HG03469 (cell line): ENCODE measurements around the gene CHRNB2.

Experiments
- ATAC-seq: cut with Tn5 transposase; IDR thresholded peaks from one replicate; pipeline ENCODE4 v1.9.1; 2021; ENCODE audit warnings: mild to moderate bottlenecking, moderate library complexity, moderate number of reproducible peaks; ENCODE audit not compliant: unreplicated experiment

The CHRNB2 gene

GRCh38 chr1:154577346-154578057, 9.9 kb downstream of the CHRNB2 start:
- no peak for ATAC-seq

GRCh38 chr1:154578058-154578418, 10.5 kb downstream of the CHRNB2 start:
- ATAC-seq: no peak

- no peak for ATAC-seq
These were observed 11.8 kb downstream of the CHRNB2 start for GRCh38 chr1:154579374-154579773.

DNA sequence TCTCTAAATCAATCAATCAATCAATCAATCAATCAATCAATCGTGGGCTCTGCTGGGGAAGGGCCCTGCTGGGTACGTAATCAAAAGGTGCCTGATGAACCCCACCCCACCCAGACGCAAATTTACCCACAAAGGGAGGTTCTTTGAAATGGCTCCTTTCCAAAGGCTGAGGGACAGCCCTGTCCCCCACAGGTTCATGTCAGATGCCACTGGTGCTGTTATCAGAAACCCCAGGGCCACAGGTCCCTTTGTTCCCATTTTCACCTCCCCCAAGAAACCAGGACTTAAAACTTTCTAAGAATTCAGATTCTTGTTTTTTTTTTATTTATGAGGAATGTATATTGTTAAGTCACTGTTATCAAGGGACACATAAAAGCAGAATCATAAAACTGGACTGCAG, 14.2 kb downstream of the CHRNB2 start:
- ATAC-seq: no peak

DNA sequence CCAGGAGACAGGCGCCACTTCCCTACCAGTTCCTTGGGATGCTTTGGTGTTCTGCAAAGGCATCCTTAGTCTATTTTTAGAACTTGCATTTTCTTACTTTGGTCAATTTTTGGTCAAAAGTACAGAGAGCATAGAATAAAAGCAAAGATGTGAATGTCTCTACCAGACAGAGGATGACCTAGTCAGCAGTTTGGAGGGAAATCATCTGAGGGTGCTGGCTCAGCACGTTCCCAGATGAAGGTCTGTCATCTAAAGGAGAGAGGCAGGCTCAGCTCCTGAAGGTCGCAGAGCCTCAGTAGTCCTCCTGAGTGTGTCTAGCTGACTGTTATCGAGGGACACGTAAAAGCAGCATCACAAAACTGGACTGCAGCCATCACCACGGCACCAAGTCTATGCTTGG, 15.3 kb downstream of the CHRNB2 start:
- ATAC-seq: no peak

- ATAC-seq: no peak
These were observed 16.2 kb downstream of the CHRNB2 start for GRCh38 chr1:154583773-154584172.

DNA sequence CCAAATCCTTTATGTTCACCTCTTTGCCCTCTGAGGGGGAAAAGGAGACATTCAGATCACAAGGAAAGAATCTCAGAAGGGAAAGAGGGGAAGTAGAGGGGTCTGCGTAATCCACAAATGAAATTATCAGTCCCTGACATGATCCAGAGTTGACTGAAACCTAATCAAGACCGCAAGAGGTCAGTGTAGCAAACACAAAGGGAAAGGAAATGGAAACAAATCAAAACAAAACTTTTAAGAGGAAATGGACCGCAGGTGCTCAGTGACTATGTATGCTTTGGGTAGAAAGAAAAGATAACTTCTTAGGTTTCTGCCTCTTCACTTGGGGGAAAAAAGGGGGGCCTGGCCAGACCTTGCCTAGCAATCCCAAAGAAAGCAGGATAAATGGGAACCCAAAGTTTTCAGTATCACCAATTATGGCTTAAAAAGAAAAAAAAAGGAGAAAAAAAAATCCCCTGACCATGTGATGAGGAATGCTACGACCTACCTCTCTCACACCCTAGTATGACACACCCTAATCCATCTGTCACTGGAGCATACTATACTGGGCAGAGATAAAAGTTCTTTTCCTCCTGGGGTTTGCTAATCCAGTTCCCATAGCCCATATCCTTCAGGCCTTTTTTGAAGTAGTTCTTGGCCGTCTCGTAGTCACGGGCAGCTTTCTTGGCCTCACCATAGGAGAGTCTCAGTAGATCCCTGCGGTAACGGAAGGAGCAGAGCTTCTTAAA, 16.9 kb downstream of the CHRNB2 start:
- no peak for ATAC-seq

- ATAC-seq: no peak
These were observed 18.7 kb downstream of the CHRNB2 start for GRCh38 chr1:154586231-154586630.

DNA sequence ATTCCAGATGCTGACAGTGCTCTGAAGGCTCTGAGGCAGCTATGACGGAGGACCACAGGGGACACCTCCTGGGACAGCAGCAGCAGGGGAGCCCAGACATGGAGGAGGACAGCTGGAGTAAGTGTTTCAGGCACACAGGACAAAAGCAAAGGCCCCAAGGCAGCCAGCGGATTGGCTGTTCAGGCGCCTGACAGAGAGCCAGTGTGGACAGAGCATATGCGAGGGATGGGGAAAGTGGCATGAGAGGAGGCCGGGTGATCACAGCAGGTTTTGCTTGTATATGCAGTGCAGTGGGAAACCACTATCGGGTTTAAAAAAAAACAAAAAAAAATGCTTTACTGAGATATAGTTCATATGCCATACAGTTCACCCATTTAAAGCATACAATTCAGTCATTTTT, 19.1 kb downstream of the CHRNB2 start:
- ATAC-seq: no peak

- no peak for ATAC-seq
These were observed 22.2 kb downstream of the CHRNB2 start for GRCh38 chr1:154589780-154590179.

GRCh38 chr1:154590756-154591155, 23.2 kb downstream of the CHRNB2 start:
- no peak for ATAC-seq

- ATAC-seq: no peak
These were observed 23.6 kb downstream of the CHRNB2 start for GRCh38 chr1:154591206-154591605.

GRCh38 chr1:154593390-154593789, 25.8 kb downstream of the CHRNB2 start:
- no peak for ATAC-seq

DNA sequence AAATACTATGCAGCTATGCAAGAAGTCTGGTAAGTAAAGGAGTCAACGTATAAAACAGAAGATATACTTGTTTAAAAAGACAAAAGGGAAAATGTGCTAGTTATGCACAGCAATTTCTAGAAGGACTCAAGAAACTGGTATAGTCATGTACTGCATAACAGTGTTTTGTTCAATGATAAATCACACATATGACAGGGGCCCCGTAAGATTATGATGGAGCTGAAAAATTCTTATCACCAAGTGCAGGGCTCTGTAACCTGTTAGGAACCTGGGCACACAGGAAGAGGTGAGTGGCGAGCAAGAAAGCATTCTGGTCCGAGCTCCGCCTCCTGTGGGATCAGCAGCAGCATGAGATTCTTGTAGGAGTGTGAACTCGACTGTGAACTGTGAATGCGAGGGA, 27.2 kb downstream of the CHRNB2 start:
- ATAC-seq: no peak

DNA sequence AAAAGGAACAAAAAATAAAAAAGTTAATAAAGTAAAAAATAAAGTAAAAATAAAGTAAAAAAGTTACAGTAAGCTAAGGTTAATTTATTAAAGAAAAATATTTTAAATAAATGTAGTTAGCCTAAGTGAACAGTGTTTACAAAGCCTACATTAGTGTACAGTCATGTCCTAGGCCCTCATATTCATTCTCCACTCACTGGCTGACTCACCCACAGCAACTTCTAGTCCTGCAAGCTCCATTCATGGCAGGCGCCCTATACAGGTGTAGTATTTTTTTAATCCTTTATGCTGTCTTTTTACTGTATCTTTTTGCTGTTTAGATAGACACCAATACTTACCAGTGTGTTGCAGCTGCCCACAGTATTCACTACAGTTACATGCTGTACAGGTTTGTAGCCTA, 28.0 kb downstream of the CHRNB2 start:
- no peak for ATAC-seq

DNA sequence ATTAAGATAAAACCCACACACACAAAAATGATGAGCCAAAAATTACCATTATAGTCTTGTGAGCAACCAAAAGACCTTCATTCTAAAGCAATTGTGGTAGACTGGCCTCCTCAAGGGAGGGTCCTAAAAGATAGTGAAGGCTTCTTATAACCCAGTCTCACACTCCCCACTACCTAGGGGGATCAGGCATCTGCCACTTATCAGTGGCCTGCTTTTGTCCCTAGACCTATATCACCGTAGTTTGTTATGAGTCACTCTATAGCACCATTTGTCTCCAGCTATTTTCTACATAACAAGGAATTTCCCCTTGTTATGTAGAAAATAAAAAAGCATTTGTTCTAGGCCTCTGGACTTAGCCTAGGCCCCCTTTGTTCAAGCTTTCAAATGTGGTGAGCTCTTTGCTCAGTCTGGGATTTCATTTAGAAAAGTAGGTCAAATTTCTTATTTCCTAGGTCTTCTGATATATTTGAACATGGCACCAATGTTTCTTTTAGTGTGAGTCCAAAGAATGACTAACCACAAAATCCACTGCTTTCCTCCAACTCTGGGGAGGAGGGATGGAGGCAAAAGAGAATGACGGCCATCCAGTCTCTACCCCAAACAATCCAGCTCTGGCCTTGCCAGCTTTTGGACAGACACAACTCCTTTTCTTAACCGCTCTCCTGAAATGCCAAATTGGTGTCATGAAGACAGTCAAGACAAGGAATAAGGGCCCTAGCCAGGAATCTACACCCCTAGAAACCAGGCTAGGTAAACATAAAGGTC, 31.5 kb downstream of the CHRNB2 start:
- no peak for ATAC-seq

DNA sequence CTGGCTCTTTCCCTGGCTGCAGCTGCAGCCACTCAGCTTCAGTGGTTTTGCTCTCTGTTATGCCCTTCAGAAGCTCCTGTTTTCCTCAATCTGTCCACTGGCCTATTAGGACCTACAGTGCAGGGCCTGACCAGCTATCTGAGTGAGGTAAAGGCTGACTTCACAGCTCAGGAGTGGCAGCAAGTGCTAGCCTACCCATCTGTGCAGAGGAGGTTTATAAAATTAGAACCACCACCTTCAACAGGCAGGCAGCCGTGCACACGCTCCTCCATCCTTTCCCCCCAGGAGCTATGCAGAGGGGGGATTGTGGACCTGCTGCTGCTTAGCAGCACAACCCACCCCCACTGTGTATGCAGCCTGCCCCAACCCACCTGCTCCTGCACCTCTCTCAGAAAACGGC, 32.1 kb downstream of the CHRNB2 start:
- no peak for ATAC-seq

DNA sequence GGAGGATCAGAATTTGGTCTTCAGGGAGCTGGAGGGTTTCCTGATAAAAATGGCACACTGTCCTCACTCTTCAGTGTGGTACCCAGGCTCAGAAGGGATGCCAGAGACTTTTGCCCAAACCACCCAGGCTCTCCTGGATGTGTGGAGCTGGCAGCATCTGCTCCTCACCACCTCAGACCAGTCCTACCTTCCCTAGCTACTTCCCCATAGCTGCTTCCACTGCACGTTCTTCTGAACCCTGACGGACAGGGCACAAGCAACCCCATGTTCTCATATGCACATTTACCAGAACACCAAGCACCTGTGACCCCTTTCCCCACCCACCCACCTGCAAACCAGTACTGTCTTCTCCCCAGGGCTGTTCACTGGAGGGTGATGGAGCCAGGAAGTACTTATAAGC, 35.7 kb downstream of the CHRNB2 start:
- ATAC-seq: no peak

DNA sequence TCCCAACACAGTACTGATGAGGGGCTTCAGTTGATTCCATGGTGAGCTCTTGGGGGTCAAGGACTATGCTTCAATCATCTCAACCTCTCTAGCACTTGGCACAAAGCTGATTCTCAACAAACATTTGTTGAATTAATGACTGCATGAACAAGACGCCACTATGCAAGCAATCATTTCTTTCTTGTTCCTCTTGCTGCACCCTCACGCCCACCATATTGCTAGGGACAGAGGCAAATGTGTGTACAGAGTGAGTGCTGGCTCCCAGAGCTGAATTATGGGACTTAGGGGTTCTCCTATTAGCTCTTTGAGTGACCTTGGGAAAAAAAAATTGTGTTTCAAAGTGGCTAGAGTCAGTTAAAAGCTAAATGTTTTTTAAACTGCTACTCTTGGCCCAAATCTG, 38.0 kb downstream of the CHRNB2 start:
- ATAC-seq: no peak

DNA sequence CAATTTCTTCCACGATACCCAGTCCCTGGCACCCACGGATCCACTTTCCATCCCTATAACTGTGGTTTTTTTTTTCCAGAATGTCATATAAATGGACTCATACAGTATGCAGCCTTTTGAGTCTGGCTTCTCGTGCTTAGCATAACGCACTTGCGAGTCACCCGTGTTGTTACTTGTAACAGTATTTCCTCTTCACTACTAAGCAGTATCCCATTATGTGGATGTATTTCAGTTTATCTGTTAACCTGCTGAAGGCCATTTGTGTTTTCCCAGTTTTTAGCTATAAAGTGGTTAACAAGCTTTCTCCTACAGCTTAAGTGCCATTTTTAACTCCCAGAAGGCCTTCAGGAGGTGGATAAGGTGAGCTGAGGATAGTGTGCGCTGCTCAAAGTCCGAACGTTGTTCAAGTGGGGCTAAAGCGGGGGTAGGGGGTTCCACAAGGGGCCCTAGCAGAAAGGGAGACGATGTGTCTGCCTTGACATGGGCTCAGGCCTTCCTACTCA, 39.6 kb downstream of the CHRNB2 start:
- no peak for ATAC-seq

GRCh38 chr1:154607609-154608396, 40.2 kb downstream of the CHRNB2 start, which contains the start of gene ADAR:
TSS of gene ADAR (minus strand) at chr1:154608186. CDS start at chr1:154608006, 180 bp downstream.
- no peak for ATAC-seq
